Keratinocyte (primary cell): ENCODE data around the gene SCAMP4. TPM values are rescaled to one million over a fixed set of nuclear protein-coding genes. Genes with fewer than 3 reads are reported as not detected.
A peak's percentile ranks its signal among the peaks of the same experiment; 100 is the strongest.

ENCODE experiments used
- DNase-seq: peaks from one replicate; pipeline ENCODE4 v3.0.0-alpha.2; 2011; ENCODE audit warnings: low read depth, missing footprints, low spot score
- FAIRE-seq: peaks from 2 replicates; lab custom pipeline; 2011; peaks lifted over from hg19 to GRCh38; lab: Jason Lieb, UNC
- H2AFZ ChIP-seq: 2 replicates; pipeline ENCODE4 v1.6.0; 2012; ENCODE audit warnings: low read length, control low read depth, inconsistent platforms; ENCODE audit not compliant: control insufficient read depth
- H3K27ac ChIP-seq: 2 replicates; pipeline ENCODE4 v1.5.1; 2011; ENCODE audit warnings: low read length; ENCODE audit not compliant: control insufficient read depth, insufficient read depth
- H3K27me3 ChIP-seq: 3 replicates; pipeline ENCODE4 v1.6.0; 2011; ENCODE audit warnings: low read length; ENCODE audit not compliant: control insufficient read depth, insufficient read depth; ENCODE audit errors: extremely low read depth
- H3K36me3 ChIP-seq, 2 experiments: 2 replicates in 1 of 2; 3 replicates in 1 of 2; pipeline ENCODE4 v1.5.1; 2011; ENCODE audit warnings: low read length in 2 of 2, mild to moderate bottlenecking in 1 of 2; ENCODE audit not compliant: control insufficient read depth in 2 of 2, insufficient read depth in 2 of 2; ENCODE audit errors: extremely low read depth in 1 of 2
- H3K4me1 ChIP-seq: 3 replicates; pipeline ENCODE4 v1.5.1; 2011; ENCODE audit warnings: low read length; ENCODE audit not compliant: control insufficient read depth, insufficient read depth; ENCODE audit errors: extremely low read depth
- H3K4me2 ChIP-seq: 3 replicates; pipeline ENCODE4 v1.6.0; 2011; ENCODE audit warnings: low read depth, low read length; ENCODE audit not compliant: control insufficient read depth, insufficient read depth; ENCODE audit errors: extremely low read depth
- H3K4me3 ChIP-seq, 3 experiments: fragments of 200-600 bp in 1 of 3; sonication (generic) in 1 of 3; 2 replicates in 2 of 3; 3 replicates in 1 of 3; pipeline ENCODE4 v1.5.1; 2011 to 2016; ENCODE audit warnings: low read length in 3 of 3, mild to moderate bottlenecking in 3 of 3, control low read depth in 2 of 3, inconsistent platforms in 1 of 3, low read depth in 1 of 3, mixed read lengths in 1 of 3, mixed run types in 1 of 3, moderate library complexity in 1 of 3; ENCODE audit not compliant: control insufficient read depth in 2 of 3, insufficient read depth in 2 of 3; ENCODE audit errors: extremely low read depth in 1 of 3
- H3K79me2 ChIP-seq: 2 replicates; pipeline ENCODE4 v1.6.0; 2012; ENCODE audit warnings: low read length; ENCODE audit not compliant: control insufficient read depth, insufficient read depth
- H3K9ac ChIP-seq: 3 replicates; pipeline ENCODE4 v1.6.0; 2011; ENCODE audit warnings: low read length; ENCODE audit not compliant: control insufficient read depth, insufficient read depth; ENCODE audit errors: extremely low read depth
- H3K9me1 ChIP-seq: 3 replicates; pipeline ENCODE4 v1.6.0; 2011; ENCODE audit warnings: low read length; ENCODE audit not compliant: control insufficient read depth, insufficient read depth; ENCODE audit errors: extremely low read depth
- H3K9me3 ChIP-seq: 2 replicates; pipeline ENCODE4 v1.5.1; 2012; ENCODE audit warnings: low read depth, low read length; ENCODE audit not compliant: control insufficient read depth
- H4K20me1 ChIP-seq: 3 replicates; pipeline ENCODE4 v1.6.0; 2011; ENCODE audit warnings: low read length; ENCODE audit not compliant: control insufficient read depth, insufficient read depth; ENCODE audit errors: extremely low read depth
- CTCF ChIP-seq, 3 experiments: IDR thresholded peaks in 1 of 3; conservative IDR thresholded peaks in 1 of 3; optimal IDR thresholded peaks in 1 of 3; 2 replicates in 2 of 3; 3 replicates in 1 of 3; pipeline versions ENCODE3 to v1.5.1; 2011; ENCODE audit warnings: low read length in 3 of 3, mild to moderate bottlenecking in 3 of 3, moderate library complexity in 2 of 3, control low read depth in 1 of 3, inconsistent platforms in 1 of 3; ENCODE audit not compliant: insufficient read depth in 2 of 3; ENCODE audit errors: extremely low read depth in 1 of 3
- EZH2 ChIP-seq: IDR thresholded peaks from one replicate; pipeline ENCODE4 v1.6.1; 2012; ENCODE audit warnings: inconsistent platforms, mild to moderate bottlenecking, low read length, moderate library complexity
- dilution Hi-C: fragments of 300-500 bp; cut with MboI; formaldehyde crosslinking; loops from one replicate; pipeline ENCODE4 v1.7.0; 2020; ENCODE audit warnings: low sequenced_read_pairs; ENCODE audit not compliant: extremely low pct_ligation_motif_present
- polyA plus RNA-seq, 5 experiments: library from polyadenylated mRNA; depleted of rRNA in 3 of 5; stranded (reverse) in 3 of 5; stranded (forward) in 1 of 5; unstranded in 1 of 5; fragments of >200 nt; gene quantifications; 1 replicate in 1 of 5; 2 replicates in 3 of 5; 3 replicates in 1 of 5; pipeline versions ENCODE4 v1.2.1 to v1.2.3, GENCODE V29; 2011 to 2012; ENCODE audit warnings: missing spikeins in 2 of 5, low read depth in 1 of 5, low replicate concordance in 1 of 5

The SCAMP4 gene
- polyA plus RNA-seq, 1 donor (not counting 4 experiments of a cell fraction or from before 2014, with no cell fraction given) = 4.8 TPM

- no peak for TF ChIP-seq EZH2
- TF ChIP-seq CTCF (optimal IDR thresholded peaks at IDR 0.05 in 1 of 3, IDR thresholded peaks at IDR 0.05 in 1 of 3, conservative IDR thresholded peaks at IDR 0.05 in 1 of 3; ENCODE audit: extremely low read depth in 1 of 3, insufficient read depth in 2 of 3, low read length in 3 of 3) = no peak
- Histone ChIP-seq H4K20me1 (peaks cover 24% of the 10 kb centered on the region), H2AFZ (peak overlapping the region; percentile 39), H3K9me3 (no peaks in the 10 kb centered on the region), H3K79me2 (peaks cover 54% of the 10 kb centered on the region), H3K9ac (peak overlapping the region; percentile 97), H3K27ac (peak overlapping the region; percentile 81), H3K36me3 (no peaks in the 10 kb centered on the region), H3K4me2 (peak overlapping the region; percentile 96), H3K27me3 (no peaks in the 10 kb centered on the region), H3K9me1 (no peaks in the 10 kb centered on the region), H3K4me1 (peaks cover 17% of the 10 kb centered on the region), H3K4me3 (peak overlapping the region; percentile 78 to 92 (median 89))
- FAIRE-seq = peak; percentile 20
- peak; percentile 19 for DNase-seq
- dilution Hi-C loops = no loop called here
Measured at GRCh38 chr19:1942078-1942933, 37.1 kb downstream of the SCAMP4 start.

- Histone ChIP-seq H3K4me1 (peaks cover 20% of the 10 kb centered on the region), H2AFZ (no peak overlapping the region), H3K9me1 (no peaks in the 10 kb centered on the region), H4K20me1 (peaks cover 29% of the 10 kb centered on the region), H3K4me3 (peak overlapping the region; percentile 78 to 92 (median 89)), H3K27me3 (no peaks in the 10 kb centered on the region), H3K27ac (peak overlapping the region; percentile 81), H3K79me2 (peaks cover 61% of the 10 kb centered on the region), H3K4me2 (peak overlapping the region; percentile 96), H3K36me3 (no peaks in the 10 kb centered on the region), H3K9ac (peak overlapping the region; percentile 97), H3K9me3 (no peaks in the 10 kb centered on the region)
- no peak for DNase-seq
- dilution Hi-C loops = no loop called here
- no peak for TF ChIP-seq CTCF (optimal IDR thresholded peaks at IDR 0.05 in 1 of 3, IDR thresholded peaks at IDR 0.05 in 1 of 3, conservative IDR thresholded peaks at IDR 0.05 in 1 of 3; ENCODE audit: extremely low read depth in 1 of 3, insufficient read depth in 2 of 3, low read length in 3 of 3)
- TF ChIP-seq EZH2 = no peak
- no peak for FAIRE-seq
Measured at GRCh38 chr19:1942934-1943555, 37.8 kb downstream of the SCAMP4 start.
